ENCODE data around the gene PIEZO1.

DNA sequence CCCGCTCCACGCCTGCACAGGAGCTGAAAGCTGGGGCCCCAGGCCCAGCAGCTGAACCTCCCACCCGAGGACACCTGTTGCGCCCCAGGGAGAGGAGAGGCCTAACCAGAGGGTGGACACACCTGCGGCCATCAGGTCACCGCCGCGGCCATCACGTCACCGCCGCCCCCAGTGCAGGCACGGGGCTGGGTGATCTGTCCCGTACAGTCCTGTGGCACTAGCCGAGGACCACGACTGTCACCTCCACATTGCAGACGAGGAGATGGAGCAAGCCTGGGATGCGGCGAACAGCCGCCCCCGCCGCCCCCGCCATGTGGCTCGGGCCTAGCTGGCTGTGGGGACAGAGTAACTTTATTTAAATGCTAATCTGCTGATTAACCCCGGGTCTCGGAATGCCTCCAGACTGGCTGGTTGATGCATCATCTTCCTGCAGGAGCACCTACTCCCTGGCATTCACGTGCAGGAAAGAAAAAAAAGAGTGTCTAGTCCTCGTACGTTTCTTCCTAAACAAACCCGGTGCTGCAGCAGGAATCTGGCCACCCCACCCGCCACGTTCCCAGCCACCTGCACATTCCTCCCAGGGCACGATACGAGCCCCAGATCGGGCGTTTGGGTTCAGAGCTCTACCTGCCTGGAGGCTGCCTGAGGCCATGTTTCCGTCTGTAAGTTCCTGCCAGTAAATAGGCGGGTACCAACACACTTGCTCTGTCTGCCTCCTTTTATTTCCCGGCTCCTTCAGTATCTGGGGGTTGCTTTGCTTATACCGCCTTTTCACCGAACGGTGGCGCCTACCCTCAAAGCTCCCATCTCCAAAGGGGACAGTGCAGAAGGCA is 29.9 kb downstream of the PIEZO1 start:
- TF ChIP-seq, protein P1, sequence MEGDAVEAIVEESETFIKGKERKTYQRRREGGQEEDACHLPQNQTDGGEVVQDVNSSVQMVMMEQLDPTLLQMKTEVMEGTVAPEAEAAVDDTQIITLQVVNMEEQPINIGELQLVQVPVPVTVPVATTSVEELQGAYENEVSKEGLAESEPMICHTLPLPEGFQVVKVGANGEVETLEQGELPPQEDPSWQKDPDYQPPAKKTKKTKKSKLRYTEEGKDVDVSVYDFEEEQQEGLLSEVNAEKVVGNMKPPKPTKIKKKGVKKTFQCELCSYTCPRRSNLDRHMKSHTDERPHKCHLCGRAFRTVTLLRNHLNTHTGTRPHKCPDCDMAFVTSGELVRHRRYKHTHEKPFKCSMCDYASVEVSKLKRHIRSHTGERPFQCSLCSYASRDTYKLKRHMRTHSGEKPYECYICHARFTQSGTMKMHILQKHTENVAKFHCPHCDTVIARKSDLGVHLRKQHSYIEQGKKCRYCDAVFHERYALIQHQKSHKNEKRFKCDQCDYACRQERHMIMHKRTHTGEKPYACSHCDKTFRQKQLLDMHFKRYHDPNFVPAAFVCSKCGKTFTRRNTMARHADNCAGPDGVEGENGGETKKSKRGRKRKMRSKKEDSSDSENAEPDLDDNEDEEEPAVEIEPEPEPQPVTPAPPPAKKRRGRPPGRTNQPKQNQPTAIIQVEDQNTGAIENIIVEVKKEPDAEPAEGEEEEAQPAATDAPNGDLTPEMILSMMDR (IDR thresholded peaks at IDR 0.05; ENCODE audit: insufficient read depth, low read depth, low read length), result peak; percentile 17
- no peak for TF ChIP-seq EZH2 (IDR thresholded peaks at IDR 0.05; ENCODE audit: insufficient read depth, low read length)

All from astrocyte (in vitro differentiated cells and primary cell).